ENCODE data around the gene MAGED2. TPM values are rescaled to one million over a fixed set of nuclear protein-coding genes. Genes with fewer than 3 reads are reported as not detected.

MAGED2 gene
- total RNA-seq, 1 donor from 2014 or later: 44.0 TPM

GRCh38 chrX:54818221-54818620 is 10.7 kb downstream of the MAGED2 start:
- intact Hi-C loops (cut with micrococcal nuclease): no loop called here
- Mint-ChIP-seq H3K27ac (no peak overlapping the region), H3K27me3 (no peaks in the 10 kb centered on the region), H3K36me3 (ENCODE audit: low read depth) (peaks cover 25% of the 10 kb centered on the region), H3K4me1 (peaks cover 8% of the 10 kb centered on the region), H3K9me3 (no peaks in the 10 kb centered on the region), H3K4me3 (no peak overlapping the region)
- ATAC-seq (ENCODE audit: low read depth): no peak
- ChIA-PET POLR2A (no interaction called here), CTCF (no interaction called here)
- no peak for DNase-seq
- TF ChIP-seq, protein P1, sequence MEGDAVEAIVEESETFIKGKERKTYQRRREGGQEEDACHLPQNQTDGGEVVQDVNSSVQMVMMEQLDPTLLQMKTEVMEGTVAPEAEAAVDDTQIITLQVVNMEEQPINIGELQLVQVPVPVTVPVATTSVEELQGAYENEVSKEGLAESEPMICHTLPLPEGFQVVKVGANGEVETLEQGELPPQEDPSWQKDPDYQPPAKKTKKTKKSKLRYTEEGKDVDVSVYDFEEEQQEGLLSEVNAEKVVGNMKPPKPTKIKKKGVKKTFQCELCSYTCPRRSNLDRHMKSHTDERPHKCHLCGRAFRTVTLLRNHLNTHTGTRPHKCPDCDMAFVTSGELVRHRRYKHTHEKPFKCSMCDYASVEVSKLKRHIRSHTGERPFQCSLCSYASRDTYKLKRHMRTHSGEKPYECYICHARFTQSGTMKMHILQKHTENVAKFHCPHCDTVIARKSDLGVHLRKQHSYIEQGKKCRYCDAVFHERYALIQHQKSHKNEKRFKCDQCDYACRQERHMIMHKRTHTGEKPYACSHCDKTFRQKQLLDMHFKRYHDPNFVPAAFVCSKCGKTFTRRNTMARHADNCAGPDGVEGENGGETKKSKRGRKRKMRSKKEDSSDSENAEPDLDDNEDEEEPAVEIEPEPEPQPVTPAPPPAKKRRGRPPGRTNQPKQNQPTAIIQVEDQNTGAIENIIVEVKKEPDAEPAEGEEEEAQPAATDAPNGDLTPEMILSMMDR (IDR thresholded peaks at IDR 0.05): no peak

GRCh38 chrX:54819201-54819600 is 11.7 kb downstream of the MAGED2 start:
- DNase-seq: no peak
- ChIA-PET POLR2A (no interaction called here), CTCF (no interaction called here)
- intact Hi-C loops (cut with micrococcal nuclease): no loop called here
- Mint-ChIP-seq H3K9me3 (no peaks in the 10 kb centered on the region), H3K36me3 (ENCODE audit: low read depth) (peaks cover 15% of the 10 kb centered on the region), H3K4me3 (no peak overlapping the region), H3K4me1 (peaks cover 8% of the 10 kb centered on the region), H3K27ac (no peak overlapping the region), H3K27me3 (no peaks in the 10 kb centered on the region)
- TF ChIP-seq, protein P1 (IDR thresholded peaks at IDR 0.05): no peak
- ATAC-seq (ENCODE audit: low read depth): no peak

DNA sequence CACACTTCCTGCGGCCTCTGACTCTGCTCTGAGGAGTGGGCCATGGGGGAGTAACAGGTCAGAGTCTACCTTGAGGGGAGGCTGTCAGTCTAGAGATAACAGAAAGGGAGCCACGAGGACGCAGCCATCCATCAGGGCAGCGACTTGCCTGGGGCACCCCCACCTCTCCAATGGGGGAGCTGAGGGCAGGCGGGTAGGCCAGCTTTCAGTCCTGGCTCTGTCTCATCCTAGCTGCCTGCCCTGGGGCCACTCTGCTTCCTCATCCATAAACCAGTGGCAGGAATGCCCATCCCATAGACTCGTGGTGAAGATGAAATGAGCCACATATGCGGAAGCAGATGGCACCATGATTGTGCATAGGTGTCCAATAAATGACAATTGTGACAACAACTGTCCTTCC is 13.2 kb downstream of the MAGED2 start:
- Mint-ChIP-seq H3K27me3 (no peaks in the 10 kb centered on the region), H3K4me1 (peaks cover 8% of the 10 kb centered on the region), H3K4me3 (no peak overlapping the region), H3K27ac (no peak overlapping the region), H3K9me3 (no peaks in the 10 kb centered on the region), H3K36me3 (ENCODE audit: low read depth) (peaks cover 8% of the 10 kb centered on the region)
- ChIA-PET POLR2A (no interaction called here), CTCF (no interaction called here)
- TF ChIP-seq, protein P1 (IDR thresholded peaks at IDR 0.05): no peak
- no peak for ATAC-seq (ENCODE audit: low read depth)
- intact Hi-C loops (cut with micrococcal nuclease): no loop called here
- DNase-seq: no peak

DNA sequence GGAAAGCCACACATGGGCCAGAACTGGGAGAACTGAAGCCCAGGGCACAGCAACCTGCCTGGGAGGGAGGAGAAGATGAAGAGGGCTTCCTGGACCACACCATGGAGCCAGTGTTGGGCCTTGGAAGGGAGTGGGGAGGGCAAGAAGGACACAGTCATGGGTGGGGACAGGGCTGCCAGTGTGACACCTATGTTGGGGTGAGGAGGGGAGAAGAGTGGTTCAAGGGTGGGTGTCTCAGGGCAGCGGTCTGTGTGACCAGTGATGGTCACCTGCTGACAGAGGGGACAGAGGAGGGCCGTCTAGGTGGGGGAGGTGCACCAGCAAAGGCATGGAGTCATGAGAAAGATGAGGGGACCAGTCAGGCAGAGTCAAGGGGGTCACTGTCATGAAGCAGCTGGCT is 13.8 kb downstream of the MAGED2 start:
- Mint-ChIP-seq H3K36me3 (ENCODE audit: low read depth) (peaks cover 2% of the 10 kb centered on the region), H3K4me3 (no peak overlapping the region), H3K27ac (no peak overlapping the region), H3K4me1 (peaks cover 8% of the 10 kb centered on the region), H3K27me3 (no peaks in the 10 kb centered on the region), H3K9me3 (no peaks in the 10 kb centered on the region)
- intact Hi-C loops (cut with micrococcal nuclease): no loop called here
- TF ChIP-seq, protein P1 (IDR thresholded peaks at IDR 0.05): no peak
- ATAC-seq (ENCODE audit: low read depth) (no peak), DNase-seq (no peak)
- CTCF ChIA-PET: no interaction called here
- POLR2A ChIA-PET: no interaction called here

DNA sequence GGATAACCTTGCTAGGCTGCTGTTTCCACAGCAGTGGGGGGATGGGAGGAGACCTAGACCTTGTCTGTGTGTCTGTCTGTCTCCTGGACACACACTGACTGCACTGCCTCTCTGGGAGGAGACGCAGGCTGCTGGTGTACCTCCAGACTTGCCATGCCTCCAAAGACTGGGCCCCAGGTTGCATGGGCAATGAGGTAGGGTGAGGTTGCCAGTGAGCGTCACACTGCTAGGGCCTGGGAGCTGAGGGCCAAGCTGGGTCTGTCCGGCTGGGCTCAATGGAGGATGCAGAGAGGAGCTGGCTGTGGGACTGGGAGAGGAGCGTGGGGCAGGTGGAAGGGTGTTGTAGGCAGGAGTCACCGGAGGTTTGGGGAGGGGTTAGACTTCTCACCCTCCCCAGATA is 16.6 kb downstream of the MAGED2 start:
- TF ChIP-seq, protein P1 (IDR thresholded peaks at IDR 0.05): no peak
- Mint-ChIP-seq H3K36me3 (ENCODE audit: low read depth) (no peaks in the 10 kb centered on the region), H3K27ac (no peak overlapping the region), H3K27me3 (no peaks in the 10 kb centered on the region), H3K9me3 (no peaks in the 10 kb centered on the region), H3K4me1 (peaks cover 4% of the 10 kb centered on the region), H3K4me3 (no peak overlapping the region)
- intact Hi-C loops (cut with micrococcal nuclease): no loop called here
- DNase-seq: no peak
- ChIA-PET CTCF (no interaction called here), POLR2A (no interaction called here)
- no peak for ATAC-seq (ENCODE audit: low read depth)

Measured in activated B cell treated with CpG ODN at 0.5 μM for 24 hours (primary cell).